ENCODE results near the gene PRR14.

The PRR14 gene

GRCh38 chr16:30663038-30663437 lies 12.3 kb downstream of the PRR14 start:
- no peak for TF ChIP-seq GABPA (IDR thresholded peaks at IDR 0.05; ENCODE audit: low read depth)
- TF ChIP-seq, protein P1, sequence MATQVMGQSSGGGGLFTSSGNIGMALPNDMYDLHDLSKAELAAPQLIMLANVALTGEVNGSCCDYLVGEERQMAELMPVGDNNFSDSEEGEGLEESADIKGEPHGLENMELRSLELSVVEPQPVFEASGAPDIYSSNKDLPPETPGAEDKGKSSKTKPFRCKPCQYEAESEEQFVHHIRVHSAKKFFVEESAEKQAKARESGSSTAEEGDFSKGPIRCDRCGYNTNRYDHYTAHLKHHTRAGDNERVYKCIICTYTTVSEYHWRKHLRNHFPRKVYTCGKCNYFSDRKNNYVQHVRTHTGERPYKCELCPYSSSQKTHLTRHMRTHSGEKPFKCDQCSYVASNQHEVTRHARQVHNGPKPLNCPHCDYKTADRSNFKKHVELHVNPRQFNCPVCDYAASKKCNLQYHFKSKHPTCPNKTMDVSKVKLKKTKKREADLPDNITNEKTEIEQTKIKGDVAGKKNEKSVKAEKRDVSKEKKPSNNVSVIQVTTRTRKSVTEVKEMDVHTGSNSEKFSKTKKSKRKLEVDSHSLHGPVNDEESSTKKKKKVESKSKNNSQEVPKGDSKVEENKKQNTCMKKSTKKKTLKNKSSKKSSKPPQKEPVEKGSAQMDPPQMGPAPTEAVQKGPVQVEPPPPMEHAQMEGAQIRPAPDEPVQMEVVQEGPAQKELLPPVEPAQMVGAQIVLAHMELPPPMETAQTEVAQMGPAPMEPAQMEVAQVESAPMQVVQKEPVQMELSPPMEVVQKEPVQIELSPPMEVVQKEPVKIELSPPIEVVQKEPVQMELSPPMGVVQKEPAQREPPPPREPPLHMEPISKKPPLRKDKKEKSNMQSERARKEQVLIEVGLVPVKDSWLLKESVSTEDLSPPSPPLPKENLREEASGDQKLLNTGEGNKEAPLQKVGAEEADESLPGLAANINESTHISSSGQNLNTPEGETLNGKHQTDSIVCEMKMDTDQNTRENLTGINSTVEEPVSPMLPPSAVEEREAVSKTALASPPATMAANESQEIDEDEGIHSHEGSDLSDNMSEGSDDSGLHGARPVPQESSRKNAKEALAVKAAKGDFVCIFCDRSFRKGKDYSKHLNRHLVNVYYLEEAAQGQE (IDR thresholded peaks at IDR 0.05; ENCODE audit: insufficient replicate concordance, low read depth) = no peak
- no peak for TF ChIP-seq CTCF (IDR thresholded peaks at IDR 0.05; ENCODE audit: insufficient read depth, low read length)
- TF ChIP-seq SPI1 (IDR thresholded peaks at IDR 0.05; ENCODE audit: borderline replicate concordance, low read depth) = no peak
- no peak for TF ChIP-seq POLR2AphosphoS5 (IDR thresholded peaks at IDR 0.05; ENCODE audit: low read depth)
- H3K4me3 ChIP-seq (replicated peaks; ENCODE audit: insufficient read depth, low read length) = no peak overlapping the region
- no peaks in the 10 kb centered on the region for H3K27me3 ChIP-seq (ENCODE audit: insufficient read depth, poor library complexity, severe bottlenecking)
- no peak overlapping the region for H3K27ac ChIP-seq (replicated peaks)
- DNase-seq (ENCODE audit: low read depth in 1 of 2, low spot score in 1 of 2) = no peak

DNA sequence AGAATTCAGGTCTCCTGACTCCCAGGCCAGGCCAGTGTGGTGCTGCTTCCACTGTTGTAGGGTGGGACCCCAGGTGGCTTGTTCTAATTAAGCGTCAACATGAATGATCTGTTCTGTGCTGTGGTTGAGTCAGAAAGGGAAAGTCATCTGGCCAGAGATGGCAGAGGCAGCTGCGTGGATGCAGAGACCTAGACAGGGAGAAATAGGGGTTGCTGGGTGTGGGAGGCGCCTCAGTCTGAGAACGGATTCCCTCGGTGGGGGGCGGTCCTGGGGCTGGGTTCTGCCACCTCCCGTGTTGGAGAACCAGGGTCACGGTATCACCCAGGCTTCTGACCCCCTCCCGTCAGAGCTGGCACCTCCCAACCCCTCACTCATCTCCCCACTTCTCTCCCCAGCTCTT lies 13.1 kb downstream of the PRR14 start:
- H3K4me3 ChIP-seq (replicated peaks; ENCODE audit: insufficient read depth, low read length) = no peak overlapping the region
- no peak for TF ChIP-seq SPI1 (IDR thresholded peaks at IDR 0.05; ENCODE audit: borderline replicate concordance, low read depth)
- TF ChIP-seq GABPA (IDR thresholded peaks at IDR 0.05; ENCODE audit: low read depth) = no peak
- no peak for TF ChIP-seq POLR2AphosphoS5 (IDR thresholded peaks at IDR 0.05; ENCODE audit: low read depth)
- no peak for TF ChIP-seq CTCF (IDR thresholded peaks at IDR 0.05; ENCODE audit: insufficient read depth, low read length)
- TF ChIP-seq, protein P1 (IDR thresholded peaks at IDR 0.05; ENCODE audit: insufficient replicate concordance, low read depth) = no peak
- no peaks in the 10 kb centered on the region for H3K27me3 ChIP-seq (ENCODE audit: insufficient read depth, poor library complexity, severe bottlenecking)
- H3K27ac ChIP-seq (replicated peaks) = no peak overlapping the region
- DNase-seq (ENCODE audit: low read depth in 1 of 2, low spot score in 1 of 2) = no peak

GRCh38 chr16:30664616-30665109 lies 13.9 kb downstream of the PRR14 start:
- no peak for TF ChIP-seq GABPA (IDR thresholded peaks at IDR 0.05; ENCODE audit: low read depth)
- TF ChIP-seq CTCF (IDR thresholded peaks at IDR 0.05; ENCODE audit: insufficient read depth, low read length) = no peak
- no peak for TF ChIP-seq SPI1 (IDR thresholded peaks at IDR 0.05; ENCODE audit: borderline replicate concordance, low read depth)
- no peak for TF ChIP-seq POLR2AphosphoS5 (IDR thresholded peaks at IDR 0.05; ENCODE audit: low read depth)
- TF ChIP-seq, protein P1 (IDR thresholded peaks at IDR 0.05; ENCODE audit: insufficient replicate concordance, low read depth) = no peak
- H3K4me3 ChIP-seq (replicated peaks; ENCODE audit: insufficient read depth, low read length) = no peak overlapping the region
- H3K27me3 ChIP-seq (ENCODE audit: insufficient read depth, poor library complexity, severe bottlenecking) = no peaks in the 10 kb centered on the region
- no peak overlapping the region for H3K27ac ChIP-seq (replicated peaks)
- no peak for DNase-seq (ENCODE audit: low read depth in 1 of 2, low spot score in 1 of 2)
